HG02623 (cell line): Measurements from ENCODE around the gene CCDC159.
"Not testable (repeated sequence)": the region's sequence is repeated elsewhere in the genome, so short reads cannot be mapped to it uniquely, and the experiment has no call there.

ENCODE experiments used
- ATAC-seq: cut with Tn5 transposase; IDR thresholded peaks from one replicate; pipeline ENCODE4 v1.9.1; 2021; ENCODE audit warnings: moderate library complexity; ENCODE audit not compliant: unreplicated experiment

Gene CCDC159

GRCh38 chr19:11338121-11338520 is 8.2 kb upstream of the CCDC159 start:
- no peak for ATAC-seq

GRCh38 chr19:11338569-11339253 is 7.6 kb upstream of the CCDC159 start:
- no peak for ATAC-seq

- peak; percentile 64 for ATAC-seq
These were observed 6.8 kb upstream of the CCDC159 start, which contains the start of gene RAB3D for GRCh38 chr19:11339254-11340098. RAB3D (minus strand) TSS chr19:11339657; CDS start chr19:11337399, 2,258 bp downstream.

- not testable (repeated sequence) for ATAC-seq
These were observed 6.2 kb upstream of the CCDC159 start for GRCh38 chr19:11340099-11340467.

GRCh38 chr19:11342429-11342828 is 3.9 kb upstream of the CCDC159 start:
- no peak for ATAC-seq

- no peak for ATAC-seq
These were observed 1.1 kb upstream of the CCDC159 start for GRCh38 chr19:11345122-11345803.

GRCh38 chr19:11347546-11348039 is 1.3 kb downstream of the CCDC159 start:
- ATAC-seq = no peak

GRCh38 chr19:11349171-11349570 is 2.9 kb downstream of the CCDC159 start:
- ATAC-seq = no peak

GRCh38 chr19:11354102-11354501 is 7.8 kb downstream of the CCDC159 start:
- ATAC-seq = not testable (repeated sequence)

GRCh38 chr19:11355160-11356073 is 9.1 kb downstream of the CCDC159 start, which contains the start of gene PLPPR2:
PLPPR2 (plus strand) TSS chr19:11355432; CDS start chr19:11357674, 2,242 bp downstream.
- no peak for ATAC-seq

- no peak for ATAC-seq
These were observed 9.7 kb downstream of the CCDC159 start for GRCh38 chr19:11356074-11356397.

GRCh38 chr19:11356676-11357550 is 10.6 kb downstream of the CCDC159 start:
- no peak for ATAC-seq

GRCh38 chr19:11359421-11359820 is 13.1 kb downstream of the CCDC159 start:
- no peak for ATAC-seq

- ATAC-seq = no peak
These were observed 14.9 kb downstream of the CCDC159 start for GRCh38 chr19:11361037-11361770.

- no peak for ATAC-seq
These were observed 15.7 kb downstream of the CCDC159 start for GRCh38 chr19:11361771-11362731.

GRCh38 chr19:11363881-11364280 is 17.6 kb downstream of the CCDC159 start:
- no peak for ATAC-seq

GRCh38 chr19:11364296-11364904 is 18.1 kb downstream of the CCDC159 start:
- ATAC-seq = no peak
